ENCODE results near the gene ACTRT2. TPM values are rescaled to one million over a fixed set of nuclear protein-coding genes. Genes with fewer than 3 reads are reported as not detected.

Gene ACTRT2
- total RNA-seq, 1 experiment from 2014 or later: not detected

DNA sequence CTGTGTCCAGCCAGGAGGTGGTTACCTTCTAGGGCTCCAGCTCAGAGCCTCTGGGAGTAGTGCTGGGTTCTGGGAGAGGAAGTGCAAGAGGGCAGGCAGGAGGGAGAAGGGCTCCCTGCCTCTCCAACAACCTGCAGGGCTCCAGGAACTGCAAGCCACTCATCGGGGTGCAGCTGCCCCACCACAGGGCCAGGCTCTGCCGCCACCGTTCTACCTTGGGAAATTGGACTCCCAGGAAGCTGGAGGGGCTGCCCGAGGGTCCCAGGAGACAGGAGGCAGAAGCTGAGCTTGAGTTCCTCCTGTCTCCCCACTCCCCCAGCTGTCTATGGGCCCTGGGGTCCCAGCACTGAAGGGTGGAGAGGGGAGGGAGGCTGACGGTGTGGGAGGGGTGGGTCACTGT lies 40.3 kb downstream of the ACTRT2 start:
- CTCF ChIA-PET: no interaction called here
- TF ChIP-seq CTCF (IDR thresholded peaks at IDR 0.05; ENCODE audit: unreplicated experiment): no peak
- Mint-ChIP-seq H3K27ac (ENCODE audit: unreplicated experiment) (no peak overlapping the region), H3K4me3 (ENCODE audit: low read depth, unreplicated experiment) (no peak overlapping the region), H3K36me3 (ENCODE audit: insufficient read depth, unreplicated experiment) (no peaks in the 10 kb centered on the region), H3K4me1 (ENCODE audit: low read depth, unreplicated experiment) (no peaks in the 10 kb centered on the region), H3K9me3 (ENCODE audit: low read depth, unreplicated experiment) (no peaks in the 10 kb centered on the region), H3K27me3 (ENCODE audit: unreplicated experiment) (peaks cover 59% of the 10 kb centered on the region)
- intact Hi-C loops (cut with micrococcal nuclease; ENCODE audit: unreplicated experiment): no loop called here
- no peak for DNase-seq
- no TSS peak for BruUV-seq (replicated peaks)

GRCh38 chr1:3061981-3062615 lies 40.8 kb downstream of the ACTRT2 start:
- no peak for TF ChIP-seq CTCF (IDR thresholded peaks at IDR 0.05; ENCODE audit: unreplicated experiment)
- Mint-ChIP-seq H3K27me3 (ENCODE audit: unreplicated experiment) (peaks cover 61% of the 10 kb centered on the region), H3K9me3 (ENCODE audit: low read depth, unreplicated experiment) (no peaks in the 10 kb centered on the region), H3K4me1 (ENCODE audit: low read depth, unreplicated experiment) (no peaks in the 10 kb centered on the region), H3K4me3 (ENCODE audit: low read depth, unreplicated experiment) (no peak overlapping the region), H3K36me3 (ENCODE audit: insufficient read depth, unreplicated experiment) (no peaks in the 10 kb centered on the region), H3K27ac (ENCODE audit: unreplicated experiment) (no peak overlapping the region)
- CTCF ChIA-PET: no interaction called here
- BruUV-seq (replicated peaks): no TSS peak
- intact Hi-C loops (cut with micrococcal nuclease; ENCODE audit: unreplicated experiment): no loop called here
- DNase-seq: no peak

- intact Hi-C loops (cut with micrococcal nuclease; ENCODE audit: unreplicated experiment): no loop called here
- Mint-ChIP-seq H3K4me1 (ENCODE audit: low read depth, unreplicated experiment) (no peaks in the 10 kb centered on the region), H3K36me3 (ENCODE audit: insufficient read depth, unreplicated experiment) (peaks cover 5% of the 10 kb centered on the region), H3K9me3 (ENCODE audit: low read depth, unreplicated experiment) (no peaks in the 10 kb centered on the region), H3K4me3 (ENCODE audit: low read depth, unreplicated experiment) (no peak overlapping the region), H3K27ac (ENCODE audit: unreplicated experiment) (no peak overlapping the region), H3K27me3 (ENCODE audit: unreplicated experiment) (peaks cover 56% of the 10 kb centered on the region)
- DNase-seq: no peak
- CTCF ChIA-PET: no interaction called here
- no peak for TF ChIP-seq CTCF (IDR thresholded peaks at IDR 0.05; ENCODE audit: unreplicated experiment)
- no TSS peak for BruUV-seq (replicated peaks)
These were observed 41.5 kb downstream of the ACTRT2 start for GRCh38 chr1:3062616-3063378.

- H3K36me3 Mint-ChIP-seq (ENCODE audit: insufficient read depth, unreplicated experiment): peaks cover 5% of the 10 kb centered on the region
- H3K27ac Mint-ChIP-seq (ENCODE audit: unreplicated experiment): no peak overlapping the region
- H3K4me3 Mint-ChIP-seq (ENCODE audit: low read depth, unreplicated experiment): no peak overlapping the region
- peaks cover 50% of the 10 kb centered on the region for H3K27me3 Mint-ChIP-seq (ENCODE audit: unreplicated experiment)
- CTCF ChIA-PET: no interaction called here
- no peak for DNase-seq
- H3K9me3 Mint-ChIP-seq (ENCODE audit: low read depth, unreplicated experiment): no peaks in the 10 kb centered on the region
- TF ChIP-seq CTCF (IDR thresholded peaks at IDR 0.05; ENCODE audit: unreplicated experiment): no peak
- no TSS peak for BruUV-seq (replicated peaks)
- no peaks in the 10 kb centered on the region for H3K4me1 Mint-ChIP-seq (ENCODE audit: low read depth, unreplicated experiment)
- intact Hi-C loops (cut with micrococcal nuclease; ENCODE audit: unreplicated experiment): no loop called here
These were observed 42.4 kb downstream of the ACTRT2 start for GRCh38 chr1:3063379-3064295.

Data from Calu3 (cell line).